ENCODE results near the gene IFNL1.
"Not testable (repeated sequence)": the region's sequence is repeated elsewhere in the genome, so short reads cannot be mapped to it uniquely, and the experiment has no call there.

IFNL1 gene

GRCh38 chr19:39308531-39309304 is 12.5 kb downstream of the IFNL1 start:
- DNase-seq (ENCODE audit: low read depth) = no peak

GRCh38 chr19:39309305-39309670 is 13.1 kb downstream of the IFNL1 start:
- not testable (repeated sequence) for DNase-seq (ENCODE audit: low read depth)

- DNase-seq (ENCODE audit: low read depth) = no peak
These were observed 14.5 kb downstream of the IFNL1 start for GRCh38 chr19:39310558-39311311.

- DNase-seq (ENCODE audit: low read depth) = no peak
These were observed 18.0 kb downstream of the IFNL1 start for GRCh38 chr19:39314016-39314728.

GRCh38 chr19:39315933-39316332 is 19.7 kb downstream of the IFNL1 start:
- no peak for DNase-seq (ENCODE audit: low read depth)

- DNase-seq (ENCODE audit: low read depth) = no peak
These were observed 20.6 kb downstream of the IFNL1 start for GRCh38 chr19:39316627-39317321.

- DNase-seq (ENCODE audit: low read depth) = no peak
These were observed 21.3 kb downstream of the IFNL1 start for GRCh38 chr19:39317476-39317875.

GRCh38 chr19:39318071-39318470 is 21.9 kb downstream of the IFNL1 start:
- no peak for DNase-seq (ENCODE audit: low read depth)

- no peak for DNase-seq (ENCODE audit: low read depth)
These were observed 22.5 kb downstream of the IFNL1 start for GRCh38 chr19:39318690-39319089.

- no peak for DNase-seq (ENCODE audit: low read depth)
These were observed 23.1 kb downstream of the IFNL1 start for GRCh38 chr19:39319098-39319891.

GRCh38 chr19:39319892-39320248 is 23.7 kb downstream of the IFNL1 start:
- no peak for DNase-seq (ENCODE audit: low read depth)

GRCh38 chr19:39321117-39321831 is 25.1 kb downstream of the IFNL1 start:
- no peak for DNase-seq (ENCODE audit: low read depth)

GRCh38 chr19:39321832-39322176 is 25.6 kb downstream of the IFNL1 start:
- no peak for DNase-seq (ENCODE audit: low read depth)

GRCh38 chr19:39324242-39324842 is 28.1 kb downstream of the IFNL1 start:
- no peak for DNase-seq (ENCODE audit: low read depth)

GRCh38 chr19:39325778-39326665 is 29.8 kb downstream of the IFNL1 start:
- DNase-seq (ENCODE audit: low read depth) = no peak

GRCh38 chr19:39327363-39328045 is 31.3 kb downstream of the IFNL1 start:
- DNase-seq (ENCODE audit: low read depth) = no peak

- DNase-seq (ENCODE audit: low read depth) = no peak
These were observed 32.0 kb downstream of the IFNL1 start for GRCh38 chr19:39328046-39328705.

GRCh38 chr19:39329948-39330347 is 33.7 kb downstream of the IFNL1 start:
- no peak for DNase-seq (ENCODE audit: low read depth)
